Activated CD8-positive, alpha-beta T cell treated with anti-CD3 and anti-CD28 coated beads for 36 hours (primary cell): ENCODE measurements around the gene ZNF664. TPM values are rescaled to one million over a fixed set of nuclear protein-coding genes. Genes with fewer than 3 reads are reported as not detected.

ENCODE experiments used
- ATAC-seq: fragments of 200-7000 bp; cut with Tn5 transposase; one replicate; pipeline ENCODE4 v1.10.0; 2021; ENCODE audit warnings: mild to moderate bottlenecking, moderate library complexity
- CTCF ChIA-PET: fragments of 350-600 bp; sonication (Branson Sonifier 250); formaldehyde crosslinking; loops from one replicate; lab custom pipeline; 2021; ENCODE audit warnings: antibody characterized with exemption; lab: Charles Lee
- POLR2A ChIA-PET: fragments of 350-600 bp; sonication (Branson Sonifier 250); formaldehyde crosslinking; loops from one replicate; lab custom pipeline; 2021; ENCODE audit warnings: antibody characterized with exemption; lab: Charles Lee
- DNase-seq: peaks from one replicate; pipeline ENCODE4 v3.0.0-alpha.2; 2020
- H3K27ac Mint-ChIP-seq: one replicate; pipeline ENCODE4 v1.8.0; 2021; ENCODE audit warnings: mild to moderate bottlenecking, mixed read lengths
- H3K27me3 Mint-ChIP-seq: one replicate; pipeline ENCODE4 v1.8.0; 2021; ENCODE audit warnings: mixed read lengths
- H3K36me3 Mint-ChIP-seq: one replicate; pipeline ENCODE4 v1.8.0; 2021; ENCODE audit warnings: low read depth, mixed read lengths
- H3K4me1 Mint-ChIP-seq: one replicate; pipeline ENCODE4 v1.8.0; 2021; ENCODE audit warnings: low read depth, mixed read lengths
- H3K4me3 Mint-ChIP-seq: one replicate; pipeline ENCODE4 v1.8.0; 2021; ENCODE audit warnings: mild to moderate bottlenecking, moderate library complexity, mixed read lengths
- H3K9me3 Mint-ChIP-seq: one replicate; pipeline ENCODE4 v1.8.0; 2021; ENCODE audit warnings: mixed read lengths
- intact Hi-C: fragments of 100-400 bp; cut with micrococcal nuclease; formaldehyde crosslinking; loops from one replicate; pipeline ENCODE4 v1.10.0; 2022
- total RNA-seq, 2 experiments: library from RNA; stranded (reverse); gene quantifications; one replicate each; pipeline ENCODE4 v1.2.3, GENCODE V29; 2021
- TF ChIP-seq, protein P1 (sequence below): fragments of 200-600 bp; IDR thresholded peaks from one replicate; pipeline ENCODE4 v1.8.0; 2022; ENCODE audit warnings: antibody characterized with exemption, mild to moderate bottlenecking

ZNF664 gene
- total RNA-seq, 2 experiments from 2014 or later = 52.9 to 53.4 TPM

DNA sequence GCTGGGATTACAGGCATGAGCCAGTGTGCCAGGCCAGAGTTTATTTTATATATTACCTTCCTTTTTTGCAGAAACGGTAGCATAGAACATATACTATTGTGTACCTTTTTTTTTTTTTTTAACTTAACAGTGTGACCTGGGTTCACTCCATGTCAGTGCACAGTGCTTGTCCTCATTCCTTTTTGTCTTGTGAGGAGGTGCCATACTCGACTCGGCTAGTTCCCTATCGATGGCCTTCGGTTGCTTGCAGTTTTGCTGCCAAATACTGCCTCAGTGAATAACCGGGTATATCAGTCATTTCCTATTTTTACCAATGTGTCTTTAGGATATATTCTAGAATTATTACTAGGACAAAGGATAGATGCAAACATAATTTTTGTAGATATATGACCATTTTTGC, 36.8 kb downstream of the ZNF664 start:
- Mint-ChIP-seq H3K36me3 (peaks cover 41% of the 10 kb centered on the region), H3K27me3 (no peaks in the 10 kb centered on the region), H3K4me1 (peaks cover 30% of the 10 kb centered on the region), H3K27ac (no peak overlapping the region), H3K4me3 (no peak overlapping the region), H3K9me3 (no peaks in the 10 kb centered on the region)
- DNase-seq = no peak
- TF ChIP-seq, protein P1, sequence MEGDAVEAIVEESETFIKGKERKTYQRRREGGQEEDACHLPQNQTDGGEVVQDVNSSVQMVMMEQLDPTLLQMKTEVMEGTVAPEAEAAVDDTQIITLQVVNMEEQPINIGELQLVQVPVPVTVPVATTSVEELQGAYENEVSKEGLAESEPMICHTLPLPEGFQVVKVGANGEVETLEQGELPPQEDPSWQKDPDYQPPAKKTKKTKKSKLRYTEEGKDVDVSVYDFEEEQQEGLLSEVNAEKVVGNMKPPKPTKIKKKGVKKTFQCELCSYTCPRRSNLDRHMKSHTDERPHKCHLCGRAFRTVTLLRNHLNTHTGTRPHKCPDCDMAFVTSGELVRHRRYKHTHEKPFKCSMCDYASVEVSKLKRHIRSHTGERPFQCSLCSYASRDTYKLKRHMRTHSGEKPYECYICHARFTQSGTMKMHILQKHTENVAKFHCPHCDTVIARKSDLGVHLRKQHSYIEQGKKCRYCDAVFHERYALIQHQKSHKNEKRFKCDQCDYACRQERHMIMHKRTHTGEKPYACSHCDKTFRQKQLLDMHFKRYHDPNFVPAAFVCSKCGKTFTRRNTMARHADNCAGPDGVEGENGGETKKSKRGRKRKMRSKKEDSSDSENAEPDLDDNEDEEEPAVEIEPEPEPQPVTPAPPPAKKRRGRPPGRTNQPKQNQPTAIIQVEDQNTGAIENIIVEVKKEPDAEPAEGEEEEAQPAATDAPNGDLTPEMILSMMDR = no peak
- ChIA-PET CTCF (no interaction called here), POLR2A (no interaction called here)
- intact Hi-C loops = no loop called here
- no peak for ATAC-seq

DNA sequence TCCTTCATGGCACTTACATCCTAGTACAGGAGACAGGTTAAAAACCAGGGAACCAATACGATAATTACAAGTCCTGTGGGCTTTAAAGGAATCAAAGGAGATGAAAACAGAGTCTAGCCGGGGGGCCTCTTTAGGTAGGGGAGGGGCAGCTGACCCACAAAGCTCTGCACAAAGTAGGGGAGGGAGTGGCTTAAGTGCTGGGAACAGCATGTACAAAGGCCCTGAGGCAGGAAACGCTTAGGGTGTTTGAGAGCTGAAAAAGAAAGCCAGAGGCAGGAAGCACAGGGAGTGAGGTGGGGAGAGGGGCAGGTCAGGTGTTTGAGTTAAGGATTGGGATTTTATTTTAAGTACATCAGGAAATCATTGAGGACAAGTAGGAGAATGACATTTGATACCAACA, 37.7 kb downstream of the ZNF664 start:
- TF ChIP-seq, protein P1 = no peak
- Mint-ChIP-seq H3K27ac (no peak overlapping the region), H3K4me3 (no peak overlapping the region), H3K4me1 (peaks cover 28% of the 10 kb centered on the region), H3K27me3 (no peaks in the 10 kb centered on the region), H3K36me3 (peaks cover 39% of the 10 kb centered on the region), H3K9me3 (no peaks in the 10 kb centered on the region)
- POLR2A ChIA-PET = no interaction called here
- no peak for DNase-seq
- no peak for ATAC-seq
- CTCF ChIA-PET = interaction anchor here (1.3 kb wide), 1 partner anchor 21 kb away, joined by 5 read pairs; no protein-coding TSS in a partner anchor
- intact Hi-C loops = no loop called here

DNA sequence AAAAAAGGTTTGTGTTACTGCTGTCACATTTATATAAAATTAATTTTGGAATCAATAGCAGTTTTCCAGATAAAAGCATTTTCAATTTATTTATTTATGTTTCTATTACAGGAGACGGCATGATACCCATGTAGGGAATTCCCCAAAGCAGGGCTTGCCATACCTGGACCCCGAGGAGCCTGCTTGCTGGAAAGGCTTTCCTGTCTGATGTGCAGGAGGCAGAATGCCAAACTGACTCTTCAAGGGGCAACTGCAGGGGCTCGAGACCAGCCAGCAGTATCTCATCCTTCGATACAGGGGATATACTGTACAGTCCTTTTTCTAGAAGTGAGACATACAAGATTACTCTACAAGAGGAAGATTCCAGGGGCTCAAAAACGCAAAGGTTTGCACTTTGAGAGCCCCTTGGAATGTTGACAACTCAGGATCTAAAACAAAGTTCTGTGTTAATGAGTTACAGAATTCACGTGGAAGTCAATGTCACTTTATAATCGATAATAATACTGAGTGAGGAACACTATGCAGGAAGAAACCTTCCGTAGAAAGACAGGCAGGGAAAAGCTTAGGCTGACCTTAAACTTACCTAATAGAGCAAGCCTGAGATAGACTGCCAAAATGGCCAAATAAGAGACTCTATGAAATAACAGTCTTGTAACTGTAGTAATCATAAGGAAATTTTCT, 38.6 kb downstream of the ZNF664 start:
- Mint-ChIP-seq H3K9me3 (no peaks in the 10 kb centered on the region), H3K27me3 (no peaks in the 10 kb centered on the region), H3K4me1 (peaks cover 19% of the 10 kb centered on the region), H3K4me3 (no peak overlapping the region), H3K27ac (no peak overlapping the region), H3K36me3 (peaks cover 32% of the 10 kb centered on the region)
- ChIA-PET POLR2A (no interaction called here), CTCF (interaction anchor here (1.3 kb wide), 1 partner anchor 20 kb away, joined by 5 read pairs; no protein-coding TSS in a partner anchor)
- TF ChIP-seq, protein P1 = no peak
- DNase-seq (no peak), ATAC-seq (no peak)
- intact Hi-C loops = no loop called here

DNA sequence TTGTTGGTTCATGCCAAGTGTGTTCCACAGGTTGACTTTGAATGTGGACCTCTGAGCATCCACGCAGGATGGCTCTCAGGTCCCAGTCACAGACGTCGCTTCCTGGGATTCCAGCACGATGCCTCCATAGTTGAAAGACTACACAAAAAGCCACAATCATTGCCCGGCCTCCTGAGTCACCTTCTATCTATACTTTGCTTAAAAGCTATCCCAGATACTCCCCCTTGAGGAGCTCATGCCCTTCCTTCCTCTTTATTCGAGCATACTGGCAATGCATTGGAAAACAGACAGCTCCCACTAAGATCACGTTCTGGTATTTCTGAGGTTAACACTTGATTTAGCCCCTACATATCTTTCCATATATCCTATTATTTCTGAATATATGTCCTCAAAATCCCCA, 40.1 kb downstream of the ZNF664 start:
- H3K9me3 Mint-ChIP-seq = no peaks in the 10 kb centered on the region
- intact Hi-C loops = no loop called here
- TF ChIP-seq, protein P1 = no peak

More for the DNA sequence above, 40.1 kb downstream of the ZNF664 start:
- Mint-ChIP-seq H3K36me3 (peaks cover 29% of the 10 kb centered on the region), H3K27me3 (no peaks in the 10 kb centered on the region), H3K4me1 (peaks cover 9% of the 10 kb centered on the region), H3K4me3 (no peak overlapping the region), H3K27ac (no peak overlapping the region)
- CTCF ChIA-PET = interaction anchor here (1.0 to 1.4 kb wide), 2 partner anchors 17 to 19 kb away, joined by 3 to 4 read pairs; no protein-coding TSS in a partner anchor
- POLR2A ChIA-PET = no interaction called here
- DNase-seq = no peak
- no peak for ATAC-seq
